NCI-H446 (cell line): ENCODE data around the gene SMCHD1.

Experiments
- DNase-seq, 2 experiments: peaks; one replicate each; lab custom pipeline; 2025; lab: John Stamatoyannopoulos, UW

Gene SMCHD1

DNA sequence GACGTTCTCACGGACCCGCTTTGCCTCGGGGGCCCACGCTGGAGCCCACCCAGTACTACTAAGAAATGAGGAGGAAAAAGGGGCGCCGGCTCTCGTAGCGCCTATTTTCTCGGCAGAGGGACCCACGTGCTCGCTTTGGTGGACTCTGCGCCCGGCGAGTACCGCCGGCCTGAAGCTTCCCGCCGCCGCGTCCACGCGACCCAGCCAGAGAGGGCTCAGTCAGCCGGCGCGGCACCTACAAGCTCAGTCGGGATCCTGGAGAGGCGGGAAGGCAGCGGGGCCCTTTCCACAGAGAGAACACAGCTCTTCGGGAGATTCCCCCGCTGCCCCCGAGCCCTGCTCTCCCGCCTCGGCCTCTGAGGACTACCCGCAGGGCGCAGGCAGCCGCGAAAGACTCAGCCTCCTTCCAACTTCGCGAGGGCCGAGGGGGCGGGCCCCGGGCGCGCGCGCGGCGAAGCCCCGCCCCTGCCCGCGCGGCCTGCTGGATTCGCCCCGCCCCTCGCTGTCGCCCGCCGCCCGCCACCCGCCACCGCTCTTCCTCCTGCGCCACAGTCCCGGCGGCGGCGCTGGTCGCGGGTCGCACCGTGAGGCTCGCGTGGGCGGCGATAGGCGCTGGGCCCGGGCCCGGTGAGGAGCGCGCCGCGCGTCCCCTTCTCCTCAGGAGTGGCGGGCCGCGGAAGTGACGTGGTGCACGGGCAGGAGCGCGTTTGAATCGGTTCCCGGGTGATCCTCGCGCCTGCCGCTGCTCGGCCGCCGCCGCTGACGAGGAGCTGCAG lies at the start of gene SMCHD1:
TSS of gene SMCHD1 (plus strand) at position 549 of the 776 bp plus-strand sequence. CDS start 350 bp downstream, outside the sequence.
- DNase-seq: peak; percentile 69 to 82

DNA sequence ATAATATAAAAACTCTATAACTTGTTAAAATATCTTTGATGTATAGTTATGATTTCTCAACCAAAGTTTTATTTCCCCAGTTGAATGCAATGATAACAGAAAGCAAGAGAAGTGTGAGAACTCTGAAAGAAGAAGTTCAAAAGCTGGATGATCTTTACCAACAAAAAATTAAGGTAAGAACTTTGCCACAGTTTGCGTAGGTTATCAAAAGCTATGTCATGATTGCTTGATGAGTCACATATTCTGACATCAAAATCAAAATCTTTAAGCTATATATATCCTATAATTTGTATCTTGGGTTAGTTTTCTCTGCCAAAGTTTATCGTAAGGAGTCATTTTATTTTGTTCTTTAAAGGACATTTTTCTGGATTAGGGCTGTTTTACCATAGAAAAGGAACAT lies 49.2 kb upstream of the SMCHD1 start:
- no peak for DNase-seq

DNA sequence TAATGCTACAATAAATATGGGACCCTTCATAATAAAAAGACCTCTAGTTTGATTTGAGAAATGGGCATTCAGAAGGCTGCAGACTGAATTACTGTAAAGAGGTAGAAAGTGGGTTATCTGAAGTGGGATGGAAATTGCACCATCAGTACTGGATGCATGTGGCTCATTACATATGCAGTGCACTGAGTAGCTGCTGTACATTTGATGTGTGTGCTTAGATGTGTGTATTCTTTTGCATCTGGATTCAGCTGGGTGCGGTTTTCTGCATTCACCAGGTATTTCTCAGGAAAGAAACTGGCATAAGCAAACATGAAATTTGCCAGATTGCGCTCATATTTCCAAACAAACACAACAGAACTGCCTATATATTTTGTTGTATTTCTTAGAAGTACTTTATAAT lies 45.9 kb upstream of the SMCHD1 start:
- no peak for DNase-seq

DNA sequence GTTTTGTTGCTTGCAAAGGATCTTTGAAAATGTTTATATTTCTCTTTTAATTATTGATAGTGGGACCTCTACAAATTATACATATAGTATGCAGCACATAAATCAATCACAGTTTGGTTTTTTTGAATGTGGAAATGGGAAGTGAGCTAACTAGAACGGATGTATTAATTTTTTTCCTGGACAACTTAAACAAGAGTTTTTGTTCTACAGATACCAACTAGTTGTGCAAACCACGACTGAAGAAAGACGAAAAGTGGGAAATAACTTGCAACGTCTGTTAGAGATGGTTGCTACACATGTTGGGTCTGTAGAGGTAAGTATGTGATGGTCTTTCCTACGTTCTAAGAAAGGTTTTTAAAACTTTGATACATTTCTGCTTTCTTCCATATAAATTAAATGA lies 45.0 kb upstream of the SMCHD1 start:
- DNase-seq: no peak

DNA sequence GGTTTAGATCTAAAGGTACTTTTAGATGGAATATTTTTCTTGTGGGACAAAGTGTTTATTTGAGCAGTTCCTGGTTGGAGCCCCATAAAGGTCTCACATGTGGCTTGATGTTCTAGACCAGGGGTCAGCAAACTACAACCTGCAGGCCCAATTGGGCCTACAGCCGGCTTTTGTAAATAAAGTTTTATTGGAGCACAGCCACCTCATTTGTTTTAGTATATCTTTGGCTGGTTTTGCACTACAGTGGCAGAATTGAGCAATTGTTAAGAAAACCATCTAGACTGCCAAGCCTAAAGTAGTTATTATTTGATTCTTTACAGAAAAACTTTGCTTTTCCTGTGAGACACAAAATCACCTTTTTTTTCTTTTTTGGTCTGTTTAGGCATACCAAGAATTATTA lies 42.5 kb upstream of the SMCHD1 start:
- DNase-seq: no peak

DNA sequence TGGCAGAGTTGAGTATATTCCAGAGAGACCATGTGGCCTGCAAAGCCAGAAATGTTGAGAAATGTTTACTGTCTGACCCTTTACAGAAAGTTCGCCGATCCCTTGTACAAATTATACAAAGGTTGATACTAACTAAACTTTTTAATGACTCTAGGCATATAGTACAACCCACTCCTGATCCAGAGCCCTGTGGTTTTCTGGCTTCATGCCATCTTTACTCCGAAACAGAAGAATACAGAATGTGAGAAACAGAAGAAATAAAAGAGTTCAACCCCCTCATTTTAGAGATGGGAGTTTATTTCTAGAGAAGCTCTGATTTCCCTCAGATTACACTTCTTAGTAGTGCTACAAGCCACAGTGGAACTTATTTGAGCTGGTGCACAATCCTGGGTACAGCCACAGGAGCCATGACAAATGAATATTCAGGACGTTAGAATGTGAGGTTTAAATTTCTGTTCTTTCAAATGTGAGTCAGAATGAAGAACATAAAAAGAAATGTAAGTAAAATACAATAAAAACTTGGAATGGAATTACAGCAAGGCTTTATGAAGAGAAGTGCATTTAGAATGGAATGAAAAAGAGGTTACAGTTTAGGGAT lies 38.0 kb upstream of the SMCHD1 start:
- DNase-seq: no peak

DNA sequence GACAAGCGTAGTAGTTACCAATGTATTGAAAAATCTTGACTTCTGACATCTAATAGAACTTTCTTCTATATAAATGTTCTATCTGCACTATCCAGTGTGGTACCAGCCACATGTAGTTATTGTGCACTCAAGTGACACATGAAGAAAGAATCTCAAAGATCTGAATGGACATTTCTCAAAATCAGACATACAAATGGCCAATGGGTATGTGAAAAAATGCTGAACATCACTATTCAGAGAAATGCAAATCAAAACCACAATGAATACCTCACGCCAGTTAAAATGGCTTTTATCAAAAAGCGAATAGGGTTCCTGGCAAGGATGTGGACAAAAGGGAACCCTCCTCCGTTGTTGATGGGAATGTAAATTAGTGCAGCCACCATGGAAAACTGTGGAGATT lies 37.5 kb upstream of the SMCHD1 start:
- DNase-seq: no peak

DNA sequence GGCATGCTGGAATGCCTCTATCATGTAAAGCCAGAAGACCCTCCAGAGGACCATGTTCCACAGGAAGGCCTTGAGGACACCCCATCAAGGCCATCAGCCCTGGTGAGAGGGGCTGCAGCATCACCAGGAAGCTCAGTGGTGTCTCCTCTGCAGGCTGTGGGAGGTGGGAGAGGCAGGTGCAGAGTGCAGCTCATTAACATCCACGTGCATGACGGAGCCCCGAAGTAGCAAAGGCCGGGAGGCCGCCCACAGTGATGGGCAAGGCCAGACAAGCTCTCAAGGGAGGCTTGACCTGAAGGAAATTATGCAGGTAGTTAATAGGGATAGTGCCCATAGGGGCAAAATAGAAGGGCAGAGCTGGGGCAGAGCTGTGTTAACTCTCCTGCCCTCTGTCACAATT lies 30.3 kb upstream of the SMCHD1 start:
- DNase-seq: no peak

DNA sequence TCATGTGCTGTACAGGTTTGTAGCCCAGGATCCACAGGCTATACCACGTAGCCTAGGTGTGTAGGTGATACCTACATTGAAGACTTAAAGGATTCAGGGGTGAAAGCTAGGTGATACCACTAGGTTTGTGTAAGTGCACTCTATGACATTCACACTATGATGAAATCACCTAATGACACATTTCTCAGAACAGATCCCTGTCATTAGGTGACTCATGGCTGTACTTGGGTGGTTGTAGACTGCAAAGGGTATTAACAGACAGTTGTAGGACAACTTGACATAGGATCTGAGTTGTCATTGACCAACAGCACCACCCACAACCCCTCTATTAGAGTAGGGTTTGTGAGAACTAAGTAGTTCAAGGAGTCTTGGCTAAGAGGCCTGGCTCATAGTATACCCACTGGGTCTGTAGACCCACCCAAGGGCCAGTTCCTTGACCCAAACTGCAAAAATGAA lies 27.7 kb upstream of the SMCHD1 start:
- DNase-seq: no peak

DNA sequence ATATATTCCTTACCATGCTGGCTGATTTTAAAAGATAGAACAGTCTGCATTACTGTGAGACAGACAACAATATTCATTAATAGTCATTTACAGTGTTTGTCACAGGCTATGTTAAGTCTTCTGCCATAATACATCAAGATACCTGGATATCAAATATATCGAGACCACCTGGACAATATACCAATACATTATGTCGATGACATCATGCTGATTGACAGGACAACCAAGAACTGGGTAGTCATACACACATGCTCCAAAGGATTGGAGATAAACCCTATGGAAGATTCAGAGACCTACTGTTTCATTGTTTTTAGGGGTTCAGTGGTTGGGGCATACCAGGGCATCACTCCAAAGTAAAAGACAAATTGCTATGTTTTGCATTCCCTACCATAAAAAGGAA lies 26.5 kb upstream of the SMCHD1 start:
- no peak for DNase-seq

DNA sequence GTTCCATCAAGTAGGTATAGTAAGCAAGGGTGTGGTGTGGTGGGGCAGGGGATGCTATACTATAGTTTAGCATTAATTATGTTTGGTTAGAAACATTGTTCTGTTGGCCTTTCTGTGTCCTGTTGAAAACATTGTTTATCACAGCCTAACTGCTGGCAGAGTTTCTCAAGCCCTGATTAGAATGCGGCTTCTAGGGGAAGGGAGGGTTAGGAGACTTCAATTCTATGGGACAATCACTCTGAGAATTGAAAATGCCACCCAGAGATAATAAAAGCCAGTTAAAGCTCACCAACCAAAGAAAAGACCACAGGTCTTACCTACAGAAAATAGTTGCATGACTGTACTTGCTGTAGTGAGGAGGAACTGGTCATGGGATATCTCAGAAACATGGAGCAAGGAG lies 19.9 kb upstream of the SMCHD1 start:
- DNase-seq: no peak

DNA sequence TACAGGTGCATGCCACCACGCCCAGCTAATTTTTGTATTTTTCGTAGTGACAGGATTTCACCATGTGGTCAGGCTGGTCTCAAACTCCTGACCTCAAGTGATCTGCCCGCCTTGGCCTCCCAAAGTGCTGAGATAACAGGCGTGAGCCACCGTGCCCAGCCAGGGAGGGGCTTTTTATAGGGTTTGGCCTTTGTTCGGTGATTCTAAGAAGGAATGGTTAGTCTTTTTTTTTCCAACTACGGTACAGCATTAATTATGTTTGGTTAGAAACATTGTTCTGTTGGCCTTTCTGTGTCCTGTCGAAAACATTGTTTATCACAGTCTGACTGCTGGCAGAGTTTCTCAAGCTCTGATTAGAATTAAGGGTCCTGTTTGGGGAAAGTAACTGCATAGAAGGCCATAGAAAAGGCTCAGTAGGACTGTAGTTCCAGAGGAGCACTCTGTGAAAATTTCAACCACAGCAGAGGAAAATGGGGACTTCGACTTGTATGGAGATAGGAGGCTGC lies 19.3 kb upstream of the SMCHD1 start:
- no peak for DNase-seq

DNA sequence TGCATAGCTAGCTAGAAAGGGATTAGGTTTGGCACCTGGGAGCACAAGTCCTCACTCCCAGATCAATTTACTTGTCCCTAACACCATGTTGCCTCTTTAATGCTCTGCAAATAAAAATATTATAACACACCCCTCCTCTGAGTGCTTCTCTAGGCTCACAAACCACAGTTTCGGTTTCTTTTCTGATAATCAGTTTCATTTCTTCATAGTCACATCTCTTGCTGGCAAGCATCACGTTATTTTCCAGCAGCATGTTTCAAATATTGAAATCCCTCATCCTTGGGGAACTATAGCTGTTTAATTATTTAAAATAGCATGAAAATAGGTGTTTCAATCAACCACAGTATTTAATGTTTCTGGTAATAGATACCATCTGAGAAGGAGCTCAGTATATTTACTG lies 13.9 kb upstream of the SMCHD1 start:
- no peak for DNase-seq

DNA sequence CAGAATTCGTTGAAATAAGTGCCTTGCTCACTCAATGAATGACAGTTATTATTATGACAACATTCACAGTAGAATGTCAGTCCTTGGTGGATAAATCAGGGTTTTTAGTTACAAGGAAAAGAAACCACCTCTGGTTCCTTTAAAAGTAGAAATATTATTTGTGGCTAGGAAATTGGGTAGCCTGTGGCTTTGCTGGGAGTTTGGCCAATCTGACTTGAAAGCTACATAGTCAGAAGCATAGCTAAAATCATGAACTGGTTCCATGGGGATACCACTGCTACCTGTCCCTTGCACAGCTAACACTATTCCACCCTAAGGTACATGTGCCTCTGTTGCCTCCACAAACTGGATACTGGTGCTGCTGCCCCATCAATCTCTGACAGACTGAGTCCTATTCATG lies 12.8 kb upstream of the SMCHD1 start:
- DNase-seq: no peak

DNA sequence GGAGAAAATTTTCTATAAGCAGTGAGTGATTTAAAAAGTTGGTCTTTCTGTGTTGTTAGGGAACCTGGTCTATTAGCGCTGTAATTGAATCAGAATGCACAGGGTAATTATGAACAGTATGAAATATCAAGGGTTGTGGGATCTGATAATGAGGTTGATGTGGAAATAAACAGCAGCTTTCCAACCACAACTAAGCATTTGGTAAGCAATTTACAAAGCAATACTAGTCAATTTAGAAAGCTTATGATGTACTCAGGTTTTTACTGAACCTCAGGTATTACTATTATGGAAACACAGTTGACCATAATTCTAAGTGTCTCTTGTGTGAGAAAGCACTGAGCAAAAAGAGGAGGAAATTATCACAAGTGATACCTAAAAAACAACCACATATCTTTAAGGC lies 11.0 kb upstream of the SMCHD1 start:
- no peak for DNase-seq

DNA sequence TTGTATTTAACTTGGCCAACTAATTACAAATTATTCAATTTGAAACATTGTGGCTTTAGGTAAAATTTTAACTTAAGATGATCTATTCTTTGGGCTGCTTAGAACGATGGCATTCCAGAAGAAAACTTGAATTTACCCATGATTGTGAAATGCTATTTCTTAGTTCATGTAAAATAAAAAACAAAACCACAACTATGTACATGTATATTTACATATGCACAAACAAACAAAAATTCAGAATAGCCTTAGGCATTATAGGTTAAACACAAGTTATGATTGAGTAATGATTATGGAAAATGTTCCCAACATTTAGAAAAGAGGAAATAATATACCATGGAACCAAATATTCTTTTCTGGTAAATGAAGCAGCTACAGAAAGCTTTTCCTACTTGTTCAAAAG lies 3.5 kb upstream of the SMCHD1 start:
- DNase-seq: no peak

DNA sequence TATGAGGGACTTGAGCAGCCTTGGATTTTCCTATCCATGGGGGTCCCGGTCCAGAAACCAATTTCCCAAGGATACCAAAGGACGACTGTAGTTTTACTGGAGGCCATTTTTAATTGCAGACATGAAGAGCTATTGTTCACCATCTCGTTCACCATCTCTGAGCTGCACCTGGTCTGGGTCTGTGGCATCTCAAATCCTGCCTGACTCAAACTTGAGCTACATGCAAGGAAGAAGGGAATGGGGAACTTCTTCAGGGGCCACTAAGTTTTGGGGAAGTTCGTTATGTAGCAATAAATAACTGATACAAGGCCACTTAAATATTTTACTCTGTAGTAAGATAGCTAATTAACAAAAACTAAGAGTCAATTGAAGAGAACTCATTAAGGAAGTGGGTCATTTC lies 2.1 kb upstream of the SMCHD1 start:
- no peak for DNase-seq

DNA sequence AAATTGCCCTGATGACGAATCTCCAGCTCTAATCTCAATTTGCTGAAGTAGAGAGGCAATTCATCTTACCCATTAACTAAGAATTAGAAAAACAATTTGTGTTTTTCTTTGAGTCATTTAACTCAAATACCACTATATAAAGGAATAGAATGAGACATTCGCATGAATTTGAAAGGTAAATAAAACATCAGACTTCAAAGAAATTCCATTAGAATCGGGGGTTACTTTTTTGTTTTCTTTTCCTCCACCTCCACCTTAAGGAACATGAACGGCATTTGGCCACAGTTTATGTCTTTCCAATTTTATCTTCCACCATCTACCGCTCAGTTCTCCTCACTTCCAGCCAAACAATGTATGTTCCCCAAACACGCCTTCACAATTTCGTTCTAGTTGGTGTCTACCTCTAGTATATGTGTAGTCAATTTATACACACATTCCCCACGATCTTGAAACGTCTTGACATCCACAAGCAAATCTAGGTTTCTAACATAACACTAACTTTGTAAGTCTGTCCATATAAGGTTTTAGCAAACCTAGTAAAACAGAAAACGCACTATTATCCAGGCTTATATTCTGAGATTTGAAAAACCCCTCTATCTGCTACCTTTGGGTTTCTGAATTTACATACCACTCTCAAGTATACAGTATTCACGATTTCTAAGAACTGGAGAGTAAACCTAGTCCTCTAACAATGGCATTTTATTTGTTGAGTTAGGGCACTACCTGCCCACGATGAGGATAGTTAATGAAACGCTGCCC lies 1.2 kb upstream of the SMCHD1 start:
- DNase-seq: no peak

DNA sequence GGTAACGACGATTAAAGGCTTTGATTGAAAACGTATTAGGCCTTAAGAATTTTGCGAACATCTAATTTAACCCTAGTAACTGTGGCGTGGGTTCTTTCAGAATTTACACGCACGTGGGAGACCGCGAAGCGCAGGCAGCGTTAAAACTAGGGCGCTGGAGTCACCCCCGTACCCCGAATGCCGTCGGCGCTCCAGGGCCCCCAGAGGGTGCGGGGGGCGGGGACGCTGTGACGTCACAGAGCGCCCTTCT lies 673 bp upstream of the SMCHD1 start:
- no peak for DNase-seq

DNA sequence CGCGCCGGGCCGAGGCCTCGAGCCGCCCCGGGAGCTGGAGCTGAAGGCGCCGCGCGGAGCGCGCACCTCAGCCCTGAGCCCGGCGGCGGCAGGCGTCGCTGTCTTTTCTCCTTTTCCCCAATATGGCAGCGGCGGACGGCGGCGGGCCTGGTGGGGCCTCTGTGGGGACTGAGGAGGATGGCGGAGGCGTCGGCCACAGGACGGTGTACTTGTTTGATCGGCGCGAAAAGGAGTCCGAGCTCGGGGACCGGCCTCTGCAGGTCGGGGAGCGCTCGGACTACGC lies 369 bp downstream of the SMCHD1 start:
- DNase-seq: no peak

DNA sequence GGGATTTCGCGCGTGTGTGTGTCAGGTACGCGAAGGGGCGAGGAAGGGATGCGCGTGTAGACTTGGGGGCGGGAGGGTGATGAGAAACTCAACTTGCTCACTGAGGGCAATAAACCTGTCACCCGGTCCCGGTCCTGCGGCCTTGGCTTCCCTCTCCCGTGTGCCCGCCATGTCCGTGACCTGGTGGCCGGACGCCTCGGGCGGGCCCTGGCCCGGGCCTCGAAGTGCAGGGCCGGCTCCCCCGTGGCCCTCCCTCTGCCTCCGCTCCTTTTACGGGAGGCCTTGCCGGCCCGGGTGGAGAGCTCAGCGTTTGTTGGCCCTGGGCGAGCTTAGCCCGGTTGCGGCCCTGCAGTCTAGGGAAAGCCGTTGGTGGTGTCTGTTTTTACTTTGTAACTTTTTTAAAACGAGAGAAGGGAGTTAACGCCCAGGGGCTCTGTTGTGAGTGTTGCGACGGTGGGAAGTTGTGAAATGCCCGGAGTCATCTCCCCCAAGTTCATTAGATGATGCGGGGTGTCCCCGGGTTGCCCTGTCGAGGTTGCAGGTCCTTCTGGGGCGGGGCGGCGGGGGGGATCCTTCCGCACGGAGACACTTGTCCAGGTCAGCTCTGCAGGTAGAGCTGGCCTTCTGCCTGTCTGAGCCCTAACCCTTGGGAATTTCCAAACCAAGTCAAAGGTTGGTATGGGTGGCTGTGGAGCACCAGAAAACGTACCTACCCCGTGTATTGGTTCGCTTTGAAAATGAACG lies 883 bp downstream of the SMCHD1 start:
- no peak for DNase-seq

DNA sequence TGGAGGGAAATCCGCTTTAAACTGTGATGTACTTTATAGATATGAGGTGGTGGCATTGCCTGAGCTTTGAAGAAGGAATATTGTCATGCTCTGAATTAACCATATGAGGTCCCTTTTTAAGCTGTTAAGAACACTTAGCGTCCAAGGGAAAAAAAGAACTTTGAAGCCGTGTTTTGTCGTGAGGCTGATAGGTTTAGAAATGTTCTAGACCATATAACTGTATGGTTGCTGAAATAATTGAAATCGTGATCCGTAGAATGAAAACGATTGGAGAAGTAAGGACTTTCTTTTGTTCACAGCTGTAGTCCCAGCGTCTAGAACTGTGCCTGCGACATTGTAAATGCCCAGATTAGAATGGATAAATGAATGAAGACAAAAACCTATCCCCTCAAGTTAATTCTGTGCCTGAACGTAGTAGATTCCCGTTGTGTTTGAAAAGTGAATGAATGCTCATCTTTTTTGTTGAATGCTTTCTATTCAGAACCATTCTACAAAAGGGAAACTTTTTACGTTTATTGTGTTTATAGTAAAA lies 1.5 kb downstream of the SMCHD1 start:
- no peak for DNase-seq
